Ovary (tissue), 3 donors: Measurements from ENCODE around the gene INTS7.

ENCODE experiments used
- EP300 ChIP-seq: sonication (generic); formaldehyde crosslinking; IDR thresholded peaks from one replicate; pipeline ENCODE4 v1.6.1; 2017; ENCODE audit warnings: antibody characterized with exemption
- POLR2A ChIP-seq: fragments of 450-650 bp; IDR thresholded peaks from one replicate; pipeline ENCODE4 v1.6.1; 2017; ENCODE audit warnings: antibody characterized with exemption, mild to moderate bottlenecking, moderate library complexity
- TF ChIP-seq, protein P1 (sequence below), 3 donors: fragments of 450-650 bp in 2 of 3; fragments of 200-600 bp in 1 of 3; IDR thresholded peaks; one replicate each; pipeline versions ENCODE4 v1.5.1 to v1.8.0; 2016 to 2022; ENCODE audit warnings: antibody characterized with exemption in 3 of 3, mild to moderate bottlenecking in 1 of 3
- donor health status: DM: no; HTN: no; CAD: no.

DNA sequence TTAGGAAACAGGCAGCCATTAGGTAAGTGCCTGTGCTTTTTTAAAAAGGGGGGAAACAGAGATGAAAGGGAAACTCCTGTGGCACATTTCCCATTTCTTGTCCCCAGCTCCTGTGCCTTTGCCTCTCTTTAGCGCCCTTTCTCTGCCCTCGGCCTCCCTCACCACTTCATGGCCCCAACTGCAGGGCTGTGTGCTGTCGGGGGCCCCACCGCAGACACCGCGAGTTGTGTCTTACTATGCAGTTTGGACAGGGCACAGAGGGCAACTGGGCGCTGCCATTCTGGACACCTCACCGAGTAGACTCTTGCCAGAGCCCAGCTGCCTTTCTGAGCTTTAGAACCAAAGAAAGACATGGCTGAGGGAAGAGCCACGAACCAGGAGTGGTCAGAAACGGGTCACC is 111.1 kb downstream of the INTS7 start:
- TF ChIP-seq, protein P1, sequence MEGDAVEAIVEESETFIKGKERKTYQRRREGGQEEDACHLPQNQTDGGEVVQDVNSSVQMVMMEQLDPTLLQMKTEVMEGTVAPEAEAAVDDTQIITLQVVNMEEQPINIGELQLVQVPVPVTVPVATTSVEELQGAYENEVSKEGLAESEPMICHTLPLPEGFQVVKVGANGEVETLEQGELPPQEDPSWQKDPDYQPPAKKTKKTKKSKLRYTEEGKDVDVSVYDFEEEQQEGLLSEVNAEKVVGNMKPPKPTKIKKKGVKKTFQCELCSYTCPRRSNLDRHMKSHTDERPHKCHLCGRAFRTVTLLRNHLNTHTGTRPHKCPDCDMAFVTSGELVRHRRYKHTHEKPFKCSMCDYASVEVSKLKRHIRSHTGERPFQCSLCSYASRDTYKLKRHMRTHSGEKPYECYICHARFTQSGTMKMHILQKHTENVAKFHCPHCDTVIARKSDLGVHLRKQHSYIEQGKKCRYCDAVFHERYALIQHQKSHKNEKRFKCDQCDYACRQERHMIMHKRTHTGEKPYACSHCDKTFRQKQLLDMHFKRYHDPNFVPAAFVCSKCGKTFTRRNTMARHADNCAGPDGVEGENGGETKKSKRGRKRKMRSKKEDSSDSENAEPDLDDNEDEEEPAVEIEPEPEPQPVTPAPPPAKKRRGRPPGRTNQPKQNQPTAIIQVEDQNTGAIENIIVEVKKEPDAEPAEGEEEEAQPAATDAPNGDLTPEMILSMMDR (IDR thresholded peaks at IDR 0.05): no peak
- TF ChIP-seq EP300 (no peak), POLR2A (no peak)
